Nucleus accumbens (tissue), 56 donors: ENCODE results near the gene GPR179.
"Not testable (repeated sequence)": the region's sequence is repeated elsewhere in the genome, so short reads cannot be mapped to it uniquely, and the experiment has no call there.

ENCODE experiments used
- DNase-seq, 56 donors: peaks; one replicate each; lab custom pipeline; 2025; lab: John Stamatoyannopoulos, UW

Gene GPR179

DNA sequence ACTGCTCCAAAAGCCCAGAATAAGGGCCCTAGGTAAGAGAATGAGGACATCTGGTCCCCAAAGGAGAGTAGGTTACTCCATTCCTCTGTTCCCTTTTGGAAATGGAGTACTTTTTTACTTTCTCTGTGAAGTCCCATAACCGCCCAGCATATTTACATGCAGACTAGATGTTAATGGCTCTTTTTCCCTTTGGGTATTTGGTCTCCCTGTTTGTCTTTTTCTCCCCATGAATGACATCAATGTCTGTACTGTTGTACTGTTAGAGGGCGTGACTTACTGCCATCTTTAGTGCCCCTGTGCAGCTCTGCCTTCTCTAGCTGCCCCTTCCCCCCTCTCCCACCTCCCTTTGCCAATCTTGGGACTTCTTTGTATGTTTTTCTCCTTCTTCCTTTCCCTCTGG lies 19.0 kb downstream of the GPR179 start:
- DNase-seq = peak in 2 of 56 donors; percentile 23 to 50

GRCh38 chr17:38324141-38324697 lies 19.5 kb downstream of the GPR179 start:
- peak in 1 of 56 donors; percentile 6 for DNase-seq

DNA sequence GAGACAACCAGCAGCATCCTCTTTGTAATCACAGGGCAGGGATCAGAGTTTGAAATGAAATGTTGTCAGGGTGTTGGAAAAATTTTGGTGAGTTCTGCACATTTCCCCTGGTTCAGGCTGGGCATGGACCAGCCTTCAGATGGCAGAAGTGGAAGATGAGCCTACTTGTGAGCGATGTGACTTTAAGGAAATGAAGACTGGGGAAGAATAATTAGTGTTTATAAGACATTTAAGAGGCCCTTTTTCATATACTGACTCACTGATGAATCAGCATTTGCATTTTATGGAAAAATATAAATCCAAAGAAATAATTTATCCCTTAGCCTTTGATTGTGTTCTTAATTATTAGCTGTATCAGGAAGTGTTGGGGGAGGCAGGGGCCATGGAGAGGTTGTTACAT lies 20.9 kb downstream of the GPR179 start:
- DNase-seq = no peak

DNA sequence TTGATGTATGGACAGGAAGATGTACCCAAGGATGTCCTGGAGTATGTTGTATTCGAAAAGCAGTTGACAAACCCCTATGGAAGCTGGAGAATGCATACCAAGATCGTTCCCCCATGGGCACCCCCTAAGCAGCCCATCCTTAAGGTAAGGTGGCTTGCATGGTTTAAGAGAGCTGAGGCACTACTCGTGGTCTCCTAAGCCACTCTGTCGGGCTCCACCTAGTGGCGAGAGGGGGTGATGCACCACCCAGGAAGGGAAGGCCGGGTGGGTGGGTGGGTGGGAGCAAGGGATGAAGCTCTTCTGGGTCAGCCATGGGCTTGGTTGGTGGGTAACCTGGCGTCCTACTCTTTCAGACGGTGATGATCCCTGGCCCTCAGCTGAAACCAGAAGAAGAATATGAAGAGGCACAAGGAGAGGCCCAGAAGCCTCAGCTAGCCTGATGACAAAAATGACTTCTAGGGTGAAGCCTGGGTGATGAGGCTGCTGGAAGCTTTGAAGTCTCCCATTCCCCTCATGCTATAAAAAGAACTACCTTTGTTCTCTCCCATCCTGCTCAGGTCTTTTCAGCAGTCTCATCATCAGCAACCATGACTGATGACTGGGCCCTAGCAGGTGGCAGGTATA lies 21.5 kb downstream of the GPR179 start:
- DNase-seq = peak in 33 of 56 donors; percentile 7 to 75 (median 33)

DNA sequence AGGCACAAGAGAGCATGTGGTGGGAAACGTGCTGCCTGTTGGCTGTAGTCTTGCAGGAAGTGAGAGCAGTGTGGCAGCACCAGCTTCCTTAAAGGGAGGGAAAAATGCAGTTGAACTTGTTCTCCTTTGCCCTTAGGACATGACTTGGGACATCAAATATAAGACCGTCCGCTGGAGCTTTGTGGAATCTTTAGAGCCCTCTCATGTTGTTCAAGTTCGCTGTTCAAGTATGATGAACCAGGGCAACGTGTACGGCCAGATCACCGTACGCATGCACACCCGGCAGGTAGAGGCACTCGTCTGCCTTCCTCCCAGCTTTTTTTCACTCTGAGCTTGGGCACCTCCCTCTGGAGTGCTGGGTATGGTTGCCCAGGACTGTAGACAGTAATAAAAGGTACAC lies 23.3 kb downstream of the GPR179 start:
- no peak for DNase-seq

GRCh38 chr17:38317081-38317480 lies 26.7 kb downstream of the GPR179 start:
- no peak for DNase-seq

- DNase-seq = no peak
Observed at GRCh38 chr17:38315497-38315896, 28.3 kb downstream of the GPR179 start.

DNA sequence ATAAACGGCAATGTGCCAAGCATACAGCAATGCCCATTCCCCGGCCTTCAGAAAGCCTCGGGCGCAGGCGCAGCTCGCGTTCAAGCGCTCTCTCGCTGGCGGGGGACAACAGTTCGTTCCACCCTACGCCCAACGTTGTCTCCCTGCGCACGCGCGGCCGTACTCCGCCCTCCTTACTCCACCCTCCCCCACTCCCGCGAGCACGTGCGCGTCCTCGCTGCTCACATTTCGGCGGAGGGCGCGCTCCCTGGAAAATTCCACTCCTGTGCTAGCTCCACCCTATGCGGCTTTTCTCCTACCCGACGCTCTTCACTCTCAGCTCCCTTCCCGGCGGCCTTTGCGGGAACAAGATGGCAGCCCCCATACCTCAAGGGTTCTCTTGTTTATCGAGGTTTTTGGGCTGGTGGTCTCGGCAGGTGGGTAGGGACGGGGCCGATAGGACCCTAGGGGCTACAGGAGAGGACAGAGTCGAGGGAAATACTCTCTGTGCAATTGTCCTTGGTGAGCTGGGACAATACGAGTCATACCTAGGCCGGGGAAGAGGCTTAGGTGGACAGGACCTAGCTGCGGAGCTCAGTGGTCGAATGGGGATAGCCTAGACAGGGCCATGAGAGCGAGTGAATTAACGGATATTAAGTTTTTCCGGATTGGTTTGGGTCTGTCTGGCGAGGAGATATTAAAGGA lies 46.8 kb downstream of the GPR179 start, which contains the start of gene MRPL45:
TSS of gene MRPL45 (plus strand) at position 335 of the 684 bp plus-strand sequence. CDS start at position 351, 16 bp downstream.
- peak; percentile 55 to 98 (median 94) for DNase-seq

GRCh38 chr17:38295602-38296365 lies 48.0 kb downstream of the GPR179 start:
- not testable (repeated sequence) for DNase-seq

DNA sequence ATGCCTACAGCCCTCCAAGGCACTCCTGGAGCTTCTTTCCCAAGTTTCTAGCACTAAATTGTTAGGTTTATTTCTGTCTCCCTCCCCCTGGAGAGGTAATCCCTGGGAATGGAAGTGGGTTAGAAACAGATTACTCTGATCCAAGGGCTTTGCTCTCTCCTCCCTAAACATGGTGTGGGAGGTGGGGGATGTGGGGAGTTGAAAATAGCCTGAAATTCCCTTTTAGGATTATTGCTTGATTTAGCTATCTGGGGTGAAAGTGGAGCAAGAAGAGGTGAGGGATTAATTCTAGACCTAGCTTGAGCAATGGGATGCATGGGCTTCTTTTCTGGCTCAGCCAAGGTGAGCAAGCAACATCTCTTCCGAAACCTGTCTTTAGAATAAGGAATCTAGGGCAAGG lies 54.0 kb downstream of the GPR179 start:
- not testable (repeated sequence) for DNase-seq

GRCh38 chr17:38288217-38288827 lies 55.4 kb downstream of the GPR179 start:
- DNase-seq = peak in 2 of 56 donors; percentile 0 to 1

DNA sequence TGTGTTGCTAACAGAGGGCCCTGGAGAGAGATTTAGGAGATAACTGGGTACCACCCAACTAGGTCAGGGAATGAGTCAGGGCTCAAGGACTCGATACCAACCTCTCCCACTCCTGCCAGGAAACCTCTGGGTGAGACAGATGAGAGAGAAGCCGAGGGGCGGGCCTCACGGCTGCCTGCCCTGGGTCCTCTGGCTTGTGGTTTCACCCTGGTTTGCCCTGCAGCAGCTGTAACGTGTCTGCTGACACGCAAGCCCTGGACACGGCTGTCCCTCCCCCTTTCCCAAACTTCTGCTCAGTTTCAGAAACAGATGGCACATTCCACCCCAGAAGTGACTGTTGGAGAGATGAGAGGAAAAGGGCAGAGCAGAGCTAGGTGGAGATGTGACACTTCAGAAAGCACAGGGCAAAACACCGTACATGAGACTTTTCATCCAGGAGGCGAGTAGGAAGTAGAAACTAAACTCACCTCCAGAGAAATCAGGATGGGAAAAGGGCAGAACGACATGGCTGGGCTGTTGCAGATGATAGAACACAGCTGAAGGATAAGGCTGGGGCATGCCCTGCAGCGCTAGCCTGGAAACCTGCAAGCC lies 57.2 kb downstream of the GPR179 start:
- DNase-seq = not testable (repeated sequence)

DNA sequence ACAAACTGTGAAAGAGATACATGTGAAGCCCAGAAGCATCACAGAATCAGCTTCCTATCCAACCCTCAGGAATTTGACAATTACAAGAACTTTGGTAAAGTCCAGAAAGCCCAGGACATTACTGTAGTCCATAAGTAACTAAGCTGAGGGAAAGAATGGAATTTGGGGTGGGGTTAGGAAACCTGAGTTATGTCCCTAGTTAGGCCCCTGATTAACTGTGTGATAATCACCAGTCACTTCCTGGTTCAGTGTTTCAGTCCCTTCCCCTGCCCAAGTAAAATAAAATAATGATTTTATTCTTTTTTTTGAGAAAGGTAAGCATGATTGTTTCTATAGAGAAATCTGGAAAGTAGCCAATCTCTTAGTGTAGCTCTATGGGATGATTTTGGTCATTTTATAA lies 57.8 kb downstream of the GPR179 start:
- DNase-seq = not testable (repeated sequence)
